OCI-LY7 (cell line): ENCODE results near the gene PRCC. TPM values are rescaled to one million over a fixed set of nuclear protein-coding genes. Genes with fewer than 3 reads are reported as not detected.

Experiments used
- BruUV-seq: library from RNA; stranded (reverse); fragments of 400-500 nt; replicated peaks from 2 replicates; lab custom pipeline; 2021; lab: Mats Ljungman, UMichigan
- CTCF ChIA-PET: fragments of 300-600 bp; sonication (Branson Sonifier 250); formaldehyde crosslinking; loops from one replicate; lab custom pipeline; 2022; ENCODE audit warnings: antibody characterized with exemption; ENCODE audit not compliant: unreplicated experiment; lab: Charles Lee
- POLR2A ChIA-PET: fragments of 300-600 bp; sonication (Branson Sonifier 250); formaldehyde crosslinking; loops from one replicate; lab custom pipeline; 2022; ENCODE audit warnings: antibody characterized with exemption; lab: Charles Lee
- DNase-seq: peaks from one replicate; pipeline ENCODE4 v3.0.0-alpha.2; 2015; ENCODE audit warnings: low spot score
- H2AFZ ChIP-seq: fragments of 200-600 bp; sonication (generic), shearing (Covaris generic); 2 replicates; pipeline ENCODE4 v1.6.1; 2014; ENCODE audit warnings: mild to moderate bottlenecking, antibody characterized with exemption, low read length, moderate library complexity
- H3K27ac ChIP-seq: fragments of 200-600 bp; sonication (generic); 2 replicates; pipeline ENCODE4 v1.5.1; 2014; ENCODE audit warnings: mixed run types, low read depth, mild to moderate bottlenecking, moderate library complexity, low read length, inconsistent platforms; ENCODE audit not compliant: poor library complexity, severe bottlenecking
- H3K36me3 ChIP-seq: fragments of 200-600 bp; sonication (generic); 2 replicates; pipeline ENCODE4 v1.6.1; 2014; ENCODE audit warnings: mild to moderate bottlenecking, antibody characterized with exemption, low read length, moderate library complexity, mixed read lengths; ENCODE audit not compliant: insufficient read depth
- H3K4me1 ChIP-seq: fragments of 200-600 bp; sonication (generic); 2 replicates; pipeline ENCODE4 v1.5.1; 2014; ENCODE audit warnings: mild to moderate bottlenecking, low read length; ENCODE audit not compliant: insufficient read depth, poor library complexity, severe bottlenecking
- H3K4me2 ChIP-seq: fragments of 200-600 bp; sonication (generic); 2 replicates; pipeline ENCODE4 v1.6.1; 2014; ENCODE audit warnings: mild to moderate bottlenecking, low read length
- H3K4me3 ChIP-seq: fragments of 200-600 bp; sonication (generic); 2 replicates; pipeline ENCODE4 v1.5.1; 2014; ENCODE audit warnings: mild to moderate bottlenecking, low read depth, low read length; ENCODE audit not compliant: poor library complexity, severe bottlenecking
- H3K79me2 ChIP-seq: fragments of 200-600 bp; sonication (generic); 2 replicates; pipeline ENCODE4 v1.6.1; 2016; ENCODE audit warnings: low read depth, mild to moderate bottlenecking, low read length, moderate library complexity, mixed read lengths; ENCODE audit not compliant: insufficient read depth
- H3K9me2 ChIP-seq: fragments of 200-600 bp; sonication (generic); 2 replicates; pipeline ENCODE4 v1.6.1; 2016; ENCODE audit warnings: mild to moderate bottlenecking, low read length, mixed read lengths; ENCODE audit not compliant: insufficient read depth
- H3K9me3 ChIP-seq: fragments of 200-600 bp; sonication (generic); 2 replicates; pipeline ENCODE4 v1.6.1; 2014; ENCODE audit warnings: mild to moderate bottlenecking, mixed run types, low read length, mixed read lengths
- H4K20me1 ChIP-seq: fragments of 200-600 bp; sonication (generic); 2 replicates; pipeline ENCODE4 v1.6.1; 2014; ENCODE audit warnings: mild to moderate bottlenecking, antibody characterized with exemption, low read length, moderate library complexity, mixed read lengths; ENCODE audit not compliant: insufficient read depth
- EZH2phosphoT487 ChIP-seq: fragments of 200-600 bp; sonication (generic); IDR thresholded peaks from 2 replicates; pipeline ENCODE4 v1.6.1; 2018; ENCODE audit warnings: low read depth, borderline replicate concordance, mild to moderate bottlenecking, mixed run types, antibody characterized with exemption, low read length, moderate library complexity, mixed read lengths
- intact Hi-C: fragments of 100-400 bp; cut with micrococcal nuclease; formaldehyde crosslinking; loops from one replicate; pipeline ENCODE4 v1.10.0; 2022; ENCODE audit not compliant: unreplicated experiment
- total RNA-seq, 2 experiments: library from RNA; depleted of rRNA in 1 of 2; stranded (reverse); fragments of >200 nt in 1 of 2; shearing (Covaris generic) in 1 of 2; gene quantifications; 2 replicates each; pipeline ENCODE4 v1.2.3, GENCODE V29; 2014 to 2022
- TF ChIP-seq, protein P1 (sequence below): fragments of 200-600 bp; sonication (generic); conservative IDR thresholded peaks from 2 replicates; pipeline ENCODE4 v1.5.1; 2014; ENCODE audit warnings: mild to moderate bottlenecking, antibody characterized with exemption, low read length, moderate library complexity, mixed read lengths

The PRCC gene
- total RNA-seq, 2 experiments from 2014 or later: 54.0 to 82.9 TPM

DNA sequence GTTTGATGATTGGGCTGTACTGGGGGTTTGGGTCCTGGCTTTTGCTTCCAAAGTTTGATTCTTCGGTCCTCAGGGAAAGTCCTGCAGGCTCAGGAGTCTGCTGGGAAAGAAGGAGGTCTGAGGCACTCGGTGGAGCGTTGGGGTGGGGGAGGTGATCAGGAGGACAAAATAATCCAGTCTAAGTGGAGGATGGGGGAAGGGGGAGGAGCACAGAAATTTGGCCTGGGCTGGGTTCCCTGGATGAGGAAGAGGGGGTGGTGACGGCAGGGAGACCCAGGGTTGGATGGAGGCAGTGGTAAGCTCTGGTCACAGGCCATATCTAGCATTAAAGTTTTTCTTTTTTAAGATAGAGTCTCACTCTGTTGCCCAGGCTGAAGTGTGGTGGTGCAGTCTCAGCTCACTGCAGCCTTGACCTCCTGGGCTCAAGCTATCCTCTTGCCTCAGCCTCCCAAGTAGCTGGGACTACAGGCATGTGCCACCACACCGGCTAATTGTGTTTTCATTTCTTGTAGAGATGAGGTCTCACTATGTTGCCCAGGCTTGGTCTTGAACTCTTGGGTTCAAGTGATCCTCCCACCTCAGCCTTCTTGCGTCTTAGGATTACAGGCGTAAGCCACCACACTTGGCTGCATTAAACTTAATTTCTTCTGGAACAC, 42.5 kb downstream of the PRCC start:
- Histone ChIP-seq H3K27ac (no peak overlapping the region), H3K9me3 (no peaks in the 10 kb centered on the region), H3K4me2 (no peak overlapping the region), H2AFZ (no peak overlapping the region), H3K4me1 (peaks cover 18% of the 10 kb centered on the region), H3K36me3 (no peaks in the 10 kb centered on the region; the same call in 1 of the 2 replicates), H4K20me1 (no peaks in the 10 kb centered on the region), H3K79me2 (no peaks in the 10 kb centered on the region), H3K9me2 (no peaks in the 10 kb centered on the region), H3K4me3 (no peak overlapping the region)
- no peak for DNase-seq
- CTCF ChIA-PET: interaction anchor here (1.0 kb wide), 2 partner anchors 9 to 120 kb away, joined by 3 read pairs; no protein-coding TSS in a partner anchor
- POLR2A ChIA-PET: interaction anchor here (0.6 to 0.7 kb wide), 2 partner anchors 39 to 473 kb away, joined by 4 to 6 read pairs; no protein-coding TSS in a partner anchor
- TF ChIP-seq EZH2phosphoT487: no peak
- TF ChIP-seq, protein P1, sequence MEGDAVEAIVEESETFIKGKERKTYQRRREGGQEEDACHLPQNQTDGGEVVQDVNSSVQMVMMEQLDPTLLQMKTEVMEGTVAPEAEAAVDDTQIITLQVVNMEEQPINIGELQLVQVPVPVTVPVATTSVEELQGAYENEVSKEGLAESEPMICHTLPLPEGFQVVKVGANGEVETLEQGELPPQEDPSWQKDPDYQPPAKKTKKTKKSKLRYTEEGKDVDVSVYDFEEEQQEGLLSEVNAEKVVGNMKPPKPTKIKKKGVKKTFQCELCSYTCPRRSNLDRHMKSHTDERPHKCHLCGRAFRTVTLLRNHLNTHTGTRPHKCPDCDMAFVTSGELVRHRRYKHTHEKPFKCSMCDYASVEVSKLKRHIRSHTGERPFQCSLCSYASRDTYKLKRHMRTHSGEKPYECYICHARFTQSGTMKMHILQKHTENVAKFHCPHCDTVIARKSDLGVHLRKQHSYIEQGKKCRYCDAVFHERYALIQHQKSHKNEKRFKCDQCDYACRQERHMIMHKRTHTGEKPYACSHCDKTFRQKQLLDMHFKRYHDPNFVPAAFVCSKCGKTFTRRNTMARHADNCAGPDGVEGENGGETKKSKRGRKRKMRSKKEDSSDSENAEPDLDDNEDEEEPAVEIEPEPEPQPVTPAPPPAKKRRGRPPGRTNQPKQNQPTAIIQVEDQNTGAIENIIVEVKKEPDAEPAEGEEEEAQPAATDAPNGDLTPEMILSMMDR: no peak
- BruUV-seq: no TSS peak
- intact Hi-C loops: no loop called here

DNA sequence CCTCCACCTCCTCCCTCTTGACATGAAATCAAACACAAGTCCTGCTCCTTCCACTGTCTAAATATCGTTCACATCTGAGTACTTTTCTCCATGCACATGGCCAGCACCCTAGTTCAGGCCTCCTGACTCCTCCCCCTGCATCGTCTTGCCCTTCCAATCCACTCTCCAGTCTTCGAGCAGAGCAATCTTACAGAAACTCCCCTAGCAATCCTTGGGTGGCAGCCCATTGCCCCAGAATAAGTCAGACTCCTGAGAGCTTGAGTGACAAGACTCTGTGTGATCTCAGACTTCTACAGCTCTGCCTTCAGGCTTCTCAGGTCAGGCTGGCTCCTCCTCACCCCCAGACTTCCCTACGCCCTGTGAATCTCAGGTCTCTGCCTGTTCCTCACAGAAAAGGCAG, 43.8 kb downstream of the PRCC start:
- Histone ChIP-seq H3K9me2 (no peaks in the 10 kb centered on the region), H3K79me2 (no peaks in the 10 kb centered on the region), H3K4me1 (peaks cover 22% of the 10 kb centered on the region), H3K36me3 (no peaks in the 10 kb centered on the region; the same call in 1 of the 2 replicates), H3K4me3 (no peak overlapping the region), H3K9me3 (no peaks in the 10 kb centered on the region), H2AFZ (no peak overlapping the region), H3K27ac (no peak overlapping the region), H4K20me1 (no peaks in the 10 kb centered on the region), H3K4me2 (no peak overlapping the region)
- no peak for TF ChIP-seq EZH2phosphoT487
- TF ChIP-seq, protein P1: no peak
- intact Hi-C loops: no loop called here
- ChIA-PET CTCF (no interaction called here), POLR2A (no interaction called here)
- BruUV-seq: no TSS peak
- no peak for DNase-seq
